Sigmoid colon (tissue), 7 donors: ENCODE data around the gene ASIC3. TPM values are rescaled to one million over a fixed set of nuclear protein-coding genes. Genes with fewer than 3 reads are reported as not detected.

ENCODE experiments used
- DNase-seq: peaks from one replicate; pipeline ENCODE4 v3.0.0-alpha.2; 2019
- H3K27ac ChIP-seq, 4 donors: fragments of 200-600 bp; sonication (generic); one replicate each; pipeline ENCODE4 v1.5.1; 2016 to 2019; ENCODE audit warnings: mild to moderate bottlenecking in 1 of 4
- H3K27me3 ChIP-seq, 3 donors: fragments of 200-600 bp; sonication (generic); one replicate each; pipeline ENCODE4 v1.5.1; 2019; ENCODE audit warnings: mild to moderate bottlenecking in 1 of 3
- H3K36me3 ChIP-seq, 4 donors: fragments of 200-600 bp; sonication (generic); one replicate each; pipeline ENCODE4 v1.5.1; 2016 to 2019
- H3K4me1 ChIP-seq, 4 donors: fragments of 200-600 bp; sonication (generic); one replicate each; pipeline ENCODE4 v1.5.1; 2017 to 2019
- H3K4me3 ChIP-seq, 4 donors: fragments of 200-600 bp; sonication (generic); one replicate each; pipeline ENCODE4 v1.5.1; 2017 to 2019; ENCODE audit warnings: mild to moderate bottlenecking in 2 of 4, moderate library complexity in 1 of 4
- H3K9me3 ChIP-seq, 4 donors: fragments of 200-600 bp in 3 of 4; sonication (generic) in 3 of 4; one replicate each; pipeline versions ENCODE4 v1.5.1 to v1.6.1; 2013 to 2019
- EP300 ChIP-seq, 4 donors: sonication (generic); formaldehyde crosslinking; IDR thresholded peaks; one replicate each; pipeline ENCODE4 v1.6.1; 2017; ENCODE audit warnings: antibody characterized with exemption in 4 of 4
- POLR2A ChIP-seq, 2 donors: fragments of 450-650 bp; IDR thresholded peaks; one replicate each; pipeline ENCODE4 v1.6.1; 2016; ENCODE audit warnings: antibody characterized with exemption in 2 of 2, mild to moderate bottlenecking in 2 of 2, moderate library complexity in 2 of 2
- POLR2AphosphoS5 ChIP-seq, 4 donors: sonication (generic); formaldehyde crosslinking; IDR thresholded peaks; one replicate each; pipeline ENCODE4 v1.6.1; 2017; ENCODE audit warnings: antibody characterized with exemption in 4 of 4
- WGBS, 2 donors: extraction: QIAGEN DNeasy Blood & Tissue Kit; methylation state at CpG; one replicate each; pipeline ENCODE4 v1.1.7; 2013; 5-methylcytosine and 5-hydroxymethylcytosine counted together
- intact Hi-C: fragments of 100-400 bp; cut with DNase I; formaldehyde crosslinking; loops from one replicate; pipeline ENCODE4 v1.15.1; 2023
- polyA plus RNA-seq, 3 donors: library from polyadenylated mRNA; stranded (reverse); fragments of 200-250 nt; gene quantifications; one replicate each; pipeline ENCODE4 v1.2.3, GENCODE V29; 2013
- total RNA-seq, 4 donors: library from RNA; depleted of rRNA; stranded (reverse); fragments of >200 nt; gene quantifications; one replicate each; pipeline ENCODE4 v1.1.0, GENCODE V29; 2016
- TF ChIP-seq, protein P1 (sequence below), 4 experiments: fragments of 450-650 bp in 3 of 4; fragments of 200-600 bp in 1 of 4; IDR thresholded peaks; one replicate each; pipeline ENCODE4 v1.5.1; 2016 to 2019; ENCODE audit warnings: antibody characterized with exemption in 4 of 4, mild to moderate bottlenecking in 3 of 4, moderate library complexity in 2 of 4
- donor health status: healthy with polysubstance abuse.
- donor health status: Bipolar disorder and iron deficiency.
- donor health status: healthy.

ASIC3 gene
- total and polyA plus RNA-seq, 7 donors = 0.46 to 8.6 (median 3.1) TPM

- Histone ChIP-seq H3K27me3 (no peaks in the 10 kb centered on the region), H3K4me1 (peaks cover 0 to 21% (median 16%) of the 10 kb centered on the region in 4 donors), H3K27ac (no peak overlapping the region), H3K4me3 (no peak overlapping the region), H3K9me3 (no peaks in the 10 kb centered on the region), H3K36me3 (peaks cover 0 to 47% (median 21%) of the 10 kb centered on the region in 4 donors)
- TF ChIP-seq EP300 (IDR thresholded peaks at IDR 0.05) (no peak), POLR2AphosphoS5 (IDR thresholded peaks at IDR 0.05) (no peak), POLR2A (IDR thresholded peaks at IDR 0.05) (no peak)
- TF ChIP-seq, protein P1, sequence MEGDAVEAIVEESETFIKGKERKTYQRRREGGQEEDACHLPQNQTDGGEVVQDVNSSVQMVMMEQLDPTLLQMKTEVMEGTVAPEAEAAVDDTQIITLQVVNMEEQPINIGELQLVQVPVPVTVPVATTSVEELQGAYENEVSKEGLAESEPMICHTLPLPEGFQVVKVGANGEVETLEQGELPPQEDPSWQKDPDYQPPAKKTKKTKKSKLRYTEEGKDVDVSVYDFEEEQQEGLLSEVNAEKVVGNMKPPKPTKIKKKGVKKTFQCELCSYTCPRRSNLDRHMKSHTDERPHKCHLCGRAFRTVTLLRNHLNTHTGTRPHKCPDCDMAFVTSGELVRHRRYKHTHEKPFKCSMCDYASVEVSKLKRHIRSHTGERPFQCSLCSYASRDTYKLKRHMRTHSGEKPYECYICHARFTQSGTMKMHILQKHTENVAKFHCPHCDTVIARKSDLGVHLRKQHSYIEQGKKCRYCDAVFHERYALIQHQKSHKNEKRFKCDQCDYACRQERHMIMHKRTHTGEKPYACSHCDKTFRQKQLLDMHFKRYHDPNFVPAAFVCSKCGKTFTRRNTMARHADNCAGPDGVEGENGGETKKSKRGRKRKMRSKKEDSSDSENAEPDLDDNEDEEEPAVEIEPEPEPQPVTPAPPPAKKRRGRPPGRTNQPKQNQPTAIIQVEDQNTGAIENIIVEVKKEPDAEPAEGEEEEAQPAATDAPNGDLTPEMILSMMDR (IDR thresholded peaks at IDR 0.05) = no peak
- no peak for DNase-seq
- intact Hi-C loops = no loop called here
- 88 to 93% methylated on average over 5 of the region's 5 CpGs for WGBS, 2 donors
Observed at GRCh38 chr7:151033864-151034249, 14.5 kb upstream of the ASIC3 start.

- Histone ChIP-seq H3K9me3 (no peaks in the 10 kb centered on the region), H3K4me1 (peaks cover 0 to 21% (median 14%) of the 10 kb centered on the region in 4 donors), H3K4me3 (no peak overlapping the region), H3K36me3 (peaks cover 0 to 47% (median 21%) of the 10 kb centered on the region in 4 donors), H3K27me3 (no peaks in the 10 kb centered on the region), H3K27ac (no peak overlapping the region)
- no peak for TF ChIP-seq POLR2A (IDR thresholded peaks at IDR 0.05)
- TF ChIP-seq, protein P1 (IDR thresholded peaks at IDR 0.05) = no peak
- no peak for TF ChIP-seq POLR2AphosphoS5 (IDR thresholded peaks at IDR 0.05)
- TF ChIP-seq EP300 (IDR thresholded peaks at IDR 0.05) = no peak
- 92 to 95% methylated on average over 21 of the region's 21 CpGs for WGBS, 2 donors
- intact Hi-C loops = no loop called here
- no peak for DNase-seq
Observed at GRCh38 chr7:151034312-151035025, 13.9 kb upstream of the ASIC3 start.

DNA sequence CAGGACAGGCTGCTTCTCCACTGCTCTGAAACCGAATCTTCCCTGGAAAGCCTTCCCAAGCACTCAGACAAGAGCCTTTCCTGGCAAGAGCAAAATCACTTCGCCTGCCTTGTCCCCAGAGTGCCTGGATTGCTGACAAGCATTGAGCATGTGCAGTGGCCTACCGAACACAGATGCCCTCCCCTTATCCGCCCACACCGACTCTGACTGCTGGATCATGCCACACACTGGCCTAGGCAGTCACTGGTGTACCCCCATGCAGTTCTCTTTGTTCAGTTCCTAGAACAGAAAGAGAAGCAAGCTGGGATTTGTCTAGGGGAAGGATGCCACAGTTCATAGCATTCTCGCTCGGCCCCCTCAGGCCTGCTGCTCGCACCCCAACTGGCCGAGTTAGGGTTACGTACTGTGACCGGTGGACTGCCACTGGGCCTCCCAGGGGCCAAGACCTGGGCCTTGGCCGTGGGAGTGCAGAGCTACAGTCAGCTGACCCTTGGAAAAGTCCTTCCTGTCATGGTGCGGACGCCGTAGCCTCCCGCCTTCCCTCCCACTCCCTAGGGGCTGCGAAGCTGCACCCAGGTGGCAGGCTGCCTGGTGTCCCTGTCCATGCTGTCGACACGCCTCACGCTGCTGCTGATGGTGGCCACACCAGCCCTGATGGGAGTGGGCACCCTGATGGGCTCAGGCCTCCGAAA, 13.2 kb upstream of the ASIC3 start:
- peaks cover 0 to 47% (median 21%) of the 10 kb centered on the region in 4 donors for H3K36me3 ChIP-seq
- peaks cover 0 to 19% (median 8%) of the 10 kb centered on the region in 4 donors for H3K4me1 ChIP-seq
- no peak for DNase-seq
- no peaks in the 10 kb centered on the region for H3K27me3 ChIP-seq
- 90 to 94% methylated on average over 21 of the region's 21 CpGs for WGBS, 2 donors
- TF ChIP-seq, protein P1 (IDR thresholded peaks at IDR 0.05) = no peak
- H3K4me3 ChIP-seq = no peak overlapping the region
- H3K27ac ChIP-seq = no peak overlapping the region
- no peaks in the 10 kb centered on the region for H3K9me3 ChIP-seq
- intact Hi-C loops = no loop called here

GRCh38 chr7:151035902-151036301, 12.4 kb upstream of the ASIC3 start:
- H3K9me3 ChIP-seq = no peaks in the 10 kb centered on the region
- no peaks in the 10 kb centered on the region for H3K27me3 ChIP-seq
- H3K4me1 ChIP-seq = peaks cover 0 to 17% (median 8%) of the 10 kb centered on the region in 4 donors
- intact Hi-C loops = no loop called here
- H3K4me3 ChIP-seq = no peak overlapping the region
- no peak for DNase-seq
- TF ChIP-seq POLR2A (IDR thresholded peaks at IDR 0.05) (no peak), POLR2AphosphoS5 (IDR thresholded peaks at IDR 0.05) (no peak), EP300 (IDR thresholded peaks at IDR 0.05) (no peak)
- TF ChIP-seq, protein P1 (IDR thresholded peaks at IDR 0.05) = no peak
- H3K36me3 ChIP-seq = peaks cover 0 to 53% (median 21%) of the 10 kb centered on the region in 4 donors
- 93 to 96% methylated on average over 17 of the region's 17 CpGs for WGBS, 2 donors
- H3K27ac ChIP-seq = no peak overlapping the region
